Ovary (tissue), 9 donors: ENCODE results near the gene ACOT8. TPM values are rescaled to one million over a fixed set of nuclear protein-coding genes. Genes with fewer than 3 reads are reported as not detected.

ENCODE experiments used
- DNase-seq, 5 donors: peaks; one replicate each; pipeline ENCODE4 v3.0.0-alpha.2; 2019 to 2020
- H3K27ac ChIP-seq, 2 donors: fragments of 200-600 bp; one replicate each; pipeline versions ENCODE4 v1.5.1 to v1.8.0; 2019 to 2022
- H3K27me3 ChIP-seq: fragments of 200-600 bp; one replicate; pipeline ENCODE4 v1.8.0; 2022
- H3K36me3 ChIP-seq: fragments of 200-600 bp; sonication (generic); one replicate; pipeline ENCODE4 v1.5.1; 2019
- H3K4me1 ChIP-seq: one replicate; pipeline ENCODE4 v1.8.1; 2013; ENCODE audit warnings: mild to moderate bottlenecking, moderate library complexity; ENCODE audit not compliant: insufficient read depth
- H3K4me3 ChIP-seq: fragments of 200-600 bp; sonication (generic); one replicate; pipeline ENCODE4 v1.5.1; 2017
- H3K9me3 ChIP-seq, 2 donors: fragments of 200-600 bp in 1 of 2; sonication (generic) in 1 of 2; one replicate each; pipeline versions ENCODE4 v1.5.1 to v1.8.1; 2013 to 2019; ENCODE audit warnings: mild to moderate bottlenecking in 1 of 2, moderate library complexity in 1 of 2
- EP300 ChIP-seq: sonication (generic); formaldehyde crosslinking; IDR thresholded peaks from one replicate; pipeline ENCODE4 v1.6.1; 2017; ENCODE audit warnings: antibody characterized with exemption
- POLR2A ChIP-seq: fragments of 450-650 bp; IDR thresholded peaks from one replicate; pipeline ENCODE4 v1.6.1; 2017; ENCODE audit warnings: antibody characterized with exemption, mild to moderate bottlenecking, moderate library complexity
- WGBS, 3 donors: extraction: QIAGEN DNeasy Blood & Tissue Kit in 1 of 3; methylation state at CpG; one replicate each; pipeline versions ENCODE4 v1.1.5 to v1.1.7; 2013 to 2017; 5-methylcytosine and 5-hydroxymethylcytosine counted together
- intact Hi-C, 4 donors: fragments of 100-400 bp; cut with DNase I; formaldehyde crosslinking; loops; one replicate each; pipeline versions ENCODE4 v1.11.0 to v1.15.1; 2022 to 2023
- polyA plus RNA-seq, 2 donors: library from polyadenylated mRNA; stranded (reverse); fragments of 200-250 nt in 1 of 2; fragments of 350-450 nt in 1 of 2; fragmentation: Illumina TruSeq in 1 of 2; extraction: RNeasy Lipid Tissue Mini Kit (QIAGEN cat#74804) in 1 of 2; gene quantifications; one replicate each; pipeline ENCODE4 v1.2.3, GENCODE V29; 2013 to 2014
- total RNA-seq, 7 donors: library from RNA; depleted of rRNA in 2 of 7; stranded (reverse); fragments of >200 nt in 2 of 7; fragmentation: NEBNext Ultra II Directional in 3 of 7; extraction: Animal tissue kit (Norgen Biotek cat#: 25700) in 3 of 7; gene quantifications; one replicate each; pipeline versions ENCODE4 v1.1.0 to v1.2.4, GENCODE V29; 2016 to 2023
- TF ChIP-seq, protein P1 (sequence below), 3 donors: fragments of 450-650 bp in 2 of 3; fragments of 200-600 bp in 1 of 3; IDR thresholded peaks; one replicate each; pipeline versions ENCODE4 v1.5.1 to v1.8.0; 2016 to 2022; ENCODE audit warnings: antibody characterized with exemption in 3 of 3, mild to moderate bottlenecking in 1 of 3
- donor health status: DM: no; HTN: no; CAD: no; lungs with moderate emphysema.
- donor health status: DM: no; HTN: no; CAD: no.
- donor health status: Bipolar disorder and iron deficiency.
- donor health status: DM: yes; HTN: yes; CAD: no.
- donor health status: DM: no; HTN: no; CAD: no.
- donor health status: DM: yes; HTN: yes; CAD: no.

Gene ACOT8
- total and polyA plus RNA-seq, 9 donors = 13.5 to 26.7 (median 19.6) TPM

DNA sequence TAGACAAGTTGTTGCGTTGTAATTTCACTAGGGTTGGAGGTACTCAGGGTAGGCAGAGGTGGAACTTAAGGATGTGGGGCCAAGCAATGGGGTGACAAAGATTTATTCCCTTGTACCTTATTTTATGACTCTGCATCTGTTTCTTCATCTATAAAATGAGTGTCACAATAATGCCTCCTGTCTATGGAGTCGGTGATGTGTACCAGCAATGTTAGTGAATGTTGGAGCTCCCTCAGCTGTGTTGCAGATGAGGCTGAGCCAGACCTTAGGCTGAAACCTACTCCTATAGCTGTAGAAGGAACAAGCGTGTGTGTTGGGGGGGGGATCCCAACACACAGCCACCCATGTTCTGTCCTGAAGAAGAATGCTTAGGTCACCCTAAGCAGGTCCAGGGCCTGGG lies 40.2 kb downstream of the ACOT8 start:
- no peaks in the 10 kb centered on the region for H3K9me3 ChIP-seq
- no peak for DNase-seq
- no peak overlapping the region for H3K27ac ChIP-seq
- peaks cover 5% of the 10 kb centered on the region for H3K4me1 ChIP-seq
- H3K4me3 ChIP-seq = no peak overlapping the region
- no peaks in the 10 kb centered on the region for H3K36me3 ChIP-seq
- TF ChIP-seq, protein P1, sequence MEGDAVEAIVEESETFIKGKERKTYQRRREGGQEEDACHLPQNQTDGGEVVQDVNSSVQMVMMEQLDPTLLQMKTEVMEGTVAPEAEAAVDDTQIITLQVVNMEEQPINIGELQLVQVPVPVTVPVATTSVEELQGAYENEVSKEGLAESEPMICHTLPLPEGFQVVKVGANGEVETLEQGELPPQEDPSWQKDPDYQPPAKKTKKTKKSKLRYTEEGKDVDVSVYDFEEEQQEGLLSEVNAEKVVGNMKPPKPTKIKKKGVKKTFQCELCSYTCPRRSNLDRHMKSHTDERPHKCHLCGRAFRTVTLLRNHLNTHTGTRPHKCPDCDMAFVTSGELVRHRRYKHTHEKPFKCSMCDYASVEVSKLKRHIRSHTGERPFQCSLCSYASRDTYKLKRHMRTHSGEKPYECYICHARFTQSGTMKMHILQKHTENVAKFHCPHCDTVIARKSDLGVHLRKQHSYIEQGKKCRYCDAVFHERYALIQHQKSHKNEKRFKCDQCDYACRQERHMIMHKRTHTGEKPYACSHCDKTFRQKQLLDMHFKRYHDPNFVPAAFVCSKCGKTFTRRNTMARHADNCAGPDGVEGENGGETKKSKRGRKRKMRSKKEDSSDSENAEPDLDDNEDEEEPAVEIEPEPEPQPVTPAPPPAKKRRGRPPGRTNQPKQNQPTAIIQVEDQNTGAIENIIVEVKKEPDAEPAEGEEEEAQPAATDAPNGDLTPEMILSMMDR (IDR thresholded peaks at IDR 0.05) = no peak
- TF ChIP-seq EP300 (no peak), POLR2A (no peak)
- WGBS, 3 donors = 85 to 89% (median 89%) methylated on average over 3 of the region's 3 CpGs
- intact Hi-C loops = no loop called here
- no peaks in the 10 kb centered on the region for H3K27me3 ChIP-seq

DNA sequence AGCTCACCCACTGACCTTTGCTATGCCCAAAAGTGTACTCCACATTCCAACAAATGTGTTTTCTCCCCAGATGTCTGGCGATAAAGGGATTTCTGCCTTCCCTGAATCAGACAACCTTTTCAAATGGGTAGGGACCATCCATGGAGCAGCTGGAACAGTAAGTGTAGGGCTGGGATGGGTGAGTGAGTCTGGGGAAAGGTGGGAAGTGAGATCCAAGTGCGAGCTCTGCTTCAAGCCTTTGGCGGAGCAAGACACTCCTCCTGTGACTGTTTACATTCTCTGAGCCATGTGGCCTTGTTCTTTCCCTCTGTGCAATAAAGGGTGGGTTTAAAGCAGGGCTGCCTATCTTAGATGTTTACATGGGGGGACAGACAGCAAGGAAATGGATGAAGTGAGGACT lies 42.9 kb downstream of the ACOT8 start:
- DNase-seq = no peak
- Histone ChIP-seq H3K27me3 (no peaks in the 10 kb centered on the region), H3K9me3 (no peaks in the 10 kb centered on the region), H3K4me1 (peaks cover 5% of the 10 kb centered on the region), H3K27ac (no peak overlapping the region), H3K4me3 (no peak overlapping the region), H3K36me3 (no peaks in the 10 kb centered on the region)
- intact Hi-C loops = no loop called here
- whole genome bisulfite sequencing, 3 donors = 57 to 65% (median 58%) methylated on average over 3 of the region's 3 CpGs
- TF ChIP-seq EP300 = no peak
- TF ChIP-seq, protein P1 (IDR thresholded peaks at IDR 0.05) = no peak
- TF ChIP-seq POLR2A = no peak

- H3K27ac ChIP-seq = no peak overlapping the region
- H3K4me1 ChIP-seq = peaks cover 5% of the 10 kb centered on the region
- TF ChIP-seq, protein P1 (IDR thresholded peaks at IDR 0.05) = no peak
- TF ChIP-seq EP300 (no peak), POLR2A (no peak)
- peak in 1 of 5 donors; percentile 2 for DNase-seq
- 53 to 57% (median 54%) methylated on average over 7 of the region's 7 CpGs for WGBS, 3 donors
- H3K27me3 ChIP-seq = no peaks in the 10 kb centered on the region
- no peak overlapping the region for H3K4me3 ChIP-seq
- no peaks in the 10 kb centered on the region for H3K36me3 ChIP-seq
- no peaks in the 10 kb centered on the region for H3K9me3 ChIP-seq
- intact Hi-C loops = no loop called here
These were observed 43.7 kb downstream of the ACOT8 start for GRCh38 chr20:45813489-45813888.

- TF ChIP-seq, protein P1 (IDR thresholded peaks at IDR 0.05) = no peak
- TF ChIP-seq EP300 (no peak), POLR2A (no peak)
- no peak overlapping the region for H3K27ac ChIP-seq
- DNase-seq = no peak
- peaks cover 4% of the 10 kb centered on the region for H3K4me1 ChIP-seq
- intact Hi-C loops = no loop called here
- H3K4me3 ChIP-seq = peak overlapping the region; percentile 47
- no peaks in the 10 kb centered on the region for H3K27me3 ChIP-seq
- H3K36me3 ChIP-seq = no peaks in the 10 kb centered on the region
- H3K9me3 ChIP-seq = no peaks in the 10 kb centered on the region
- 3 to 5% (median 3%) methylated on average over 11 of the region's 11 CpGs for WGBS, 3 donors
These were observed 44.2 kb downstream of the ACOT8 start for GRCh38 chr20:45813006-45813340.
